Osteoblast (primary cell): ENCODE results near the gene DSC1. TPM values are rescaled to one million over a fixed set of nuclear protein-coding genes. Genes with fewer than 3 reads are reported as not detected.
A peak's percentile ranks its signal among the peaks of the same experiment; 100 is the strongest.

ENCODE experiments used
- DNase-seq: peaks from one replicate; pipeline ENCODE4 v3.0.0; 2011; ENCODE audit warnings: low spot score, mixed read lengths; ENCODE audit not compliant: insufficient read length; ENCODE audit errors: missing footprints
- H2AFZ ChIP-seq: 2 replicates; pipeline ENCODE4 v1.6.0; 2011; ENCODE audit warnings: mild to moderate bottlenecking, low read length
- H3K27ac ChIP-seq: 2 replicates; pipeline ENCODE4 v1.5.1; 2011; ENCODE audit warnings: mild to moderate bottlenecking, low read depth, low read length, moderate library complexity
- H3K27me3 ChIP-seq: 2 replicates; pipeline ENCODE4 v1.6.0; 2012; ENCODE audit warnings: mild to moderate bottlenecking, control low read depth, inconsistent platforms, low read length, moderate library complexity; ENCODE audit not compliant: insufficient read depth
- H3K36me3 ChIP-seq: 2 replicates; pipeline ENCODE4 v1.5.1; 2011; ENCODE audit warnings: mild to moderate bottlenecking, low read length, control low read depth, moderate library complexity; ENCODE audit not compliant: insufficient read depth
- H3K4me1 ChIP-seq: 2 replicates; pipeline ENCODE4 v1.5.1; 2011; ENCODE audit warnings: mild to moderate bottlenecking, low read length, control low read depth, moderate library complexity; ENCODE audit not compliant: insufficient read depth
- H3K4me2 ChIP-seq: 2 replicates; pipeline ENCODE4 v1.6.0; 2011; ENCODE audit warnings: mild to moderate bottlenecking, low read length; ENCODE audit not compliant: insufficient read depth
- H3K4me3 ChIP-seq: fragments of 200-600 bp; sonication (generic); 3 replicates; pipeline ENCODE4 v1.5.1; 2012; ENCODE audit warnings: mild to moderate bottlenecking, low read length, inconsistent platforms; ENCODE audit not compliant: insufficient read depth
- H3K79me2 ChIP-seq: 2 replicates; pipeline ENCODE4 v1.6.0; 2012; ENCODE audit warnings: mild to moderate bottlenecking, low read length, control low read depth, inconsistent platforms; ENCODE audit not compliant: insufficient read depth
- H3K9me3 ChIP-seq: 2 replicates; pipeline ENCODE4 v1.5.1; 2011; ENCODE audit warnings: low read depth, low read length, control low read depth
- H4K20me1 ChIP-seq: 2 replicates; pipeline ENCODE4 v1.6.0; 2012; ENCODE audit warnings: mild to moderate bottlenecking, low read length, control low read depth; ENCODE audit not compliant: insufficient read depth
- total RNA-seq: library from RNA; depleted of rRNA; stranded (reverse); fragments of >200 nt; gene quantifications from 2 replicates; pipeline ENCODE4 v1.2.3, GENCODE V29; 2012
- TF ChIP-seq, protein P1 (sequence below): IDR thresholded peaks from 2 replicates; pipeline ENCODE4 v1.5.1; 2011; ENCODE audit warnings: mild to moderate bottlenecking, low read depth, low read length, moderate library complexity; ENCODE audit errors: extremely low read depth

The DSC1 gene
- total RNA-seq, 1 donor = not detected

DNA sequence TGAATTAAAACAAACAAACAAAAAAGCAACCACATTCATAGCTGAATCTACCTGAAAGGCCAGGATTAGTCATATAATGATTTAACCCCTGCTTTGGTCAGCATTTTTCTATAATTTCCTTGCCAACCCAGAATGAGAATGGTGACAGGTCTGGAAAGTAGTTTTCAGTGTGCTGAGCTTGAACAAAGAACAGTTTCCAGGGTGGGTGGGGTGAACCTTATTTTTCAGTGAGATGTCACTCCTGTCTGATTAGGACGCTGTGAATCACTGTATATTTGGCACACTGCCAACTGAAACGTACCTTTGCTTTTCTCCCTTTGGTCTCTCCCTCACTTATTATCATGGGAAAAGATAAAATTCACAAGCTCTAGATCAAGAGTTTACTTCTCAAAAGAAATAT, 35.0 kb upstream of the DSC1 start:
- no peak overlapping the region for H3K4me3 ChIP-seq
- H3K4me1 ChIP-seq = no peaks in the 10 kb centered on the region
- H3K9me3 ChIP-seq = no peaks in the 10 kb centered on the region
- no peak overlapping the region for H3K4me2 ChIP-seq
- no peaks in the 10 kb centered on the region for H4K20me1 ChIP-seq
- TF ChIP-seq, protein P1, sequence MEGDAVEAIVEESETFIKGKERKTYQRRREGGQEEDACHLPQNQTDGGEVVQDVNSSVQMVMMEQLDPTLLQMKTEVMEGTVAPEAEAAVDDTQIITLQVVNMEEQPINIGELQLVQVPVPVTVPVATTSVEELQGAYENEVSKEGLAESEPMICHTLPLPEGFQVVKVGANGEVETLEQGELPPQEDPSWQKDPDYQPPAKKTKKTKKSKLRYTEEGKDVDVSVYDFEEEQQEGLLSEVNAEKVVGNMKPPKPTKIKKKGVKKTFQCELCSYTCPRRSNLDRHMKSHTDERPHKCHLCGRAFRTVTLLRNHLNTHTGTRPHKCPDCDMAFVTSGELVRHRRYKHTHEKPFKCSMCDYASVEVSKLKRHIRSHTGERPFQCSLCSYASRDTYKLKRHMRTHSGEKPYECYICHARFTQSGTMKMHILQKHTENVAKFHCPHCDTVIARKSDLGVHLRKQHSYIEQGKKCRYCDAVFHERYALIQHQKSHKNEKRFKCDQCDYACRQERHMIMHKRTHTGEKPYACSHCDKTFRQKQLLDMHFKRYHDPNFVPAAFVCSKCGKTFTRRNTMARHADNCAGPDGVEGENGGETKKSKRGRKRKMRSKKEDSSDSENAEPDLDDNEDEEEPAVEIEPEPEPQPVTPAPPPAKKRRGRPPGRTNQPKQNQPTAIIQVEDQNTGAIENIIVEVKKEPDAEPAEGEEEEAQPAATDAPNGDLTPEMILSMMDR = no peak
- no peak overlapping the region for H3K27ac ChIP-seq
- H2AFZ ChIP-seq = no peak overlapping the region
- no peaks in the 10 kb centered on the region for H3K27me3 ChIP-seq
- no peak for DNase-seq
- no peaks in the 10 kb centered on the region for H3K36me3 ChIP-seq
- no peaks in the 10 kb centered on the region for H3K79me2 ChIP-seq

DNA sequence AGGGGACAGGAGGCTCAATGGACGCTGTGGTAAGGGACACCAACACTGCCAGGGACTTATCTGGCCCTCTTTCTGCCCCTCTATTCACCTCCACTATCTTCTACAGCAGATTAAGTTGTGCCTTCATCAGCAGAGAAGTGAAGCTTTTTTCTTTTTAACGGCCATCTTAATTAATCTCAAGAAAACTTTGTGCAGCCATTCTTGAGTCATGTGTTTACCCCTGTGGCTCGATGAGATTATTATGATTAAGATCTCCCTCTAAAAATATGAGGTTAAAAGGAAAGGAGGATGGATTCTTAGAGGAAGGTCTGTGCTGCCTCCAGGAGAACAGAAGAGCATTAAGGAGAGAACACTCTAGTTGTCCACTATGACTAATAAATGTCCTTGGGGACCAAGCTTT, 32.4 kb upstream of the DSC1 start:
- Histone ChIP-seq H3K9me3 (no peaks in the 10 kb centered on the region), H3K27ac (no peak overlapping the region), H3K79me2 (no peaks in the 10 kb centered on the region), H2AFZ (peak overlapping the region; percentile 74), H3K4me3 (no peak overlapping the region), H3K36me3 (no peaks in the 10 kb centered on the region), H3K4me2 (no peak overlapping the region), H3K4me1 (no peaks in the 10 kb centered on the region), H3K27me3 (no peaks in the 10 kb centered on the region), H4K20me1 (no peaks in the 10 kb centered on the region)
- TF ChIP-seq, protein P1 = no peak
- no peak for DNase-seq

DNA sequence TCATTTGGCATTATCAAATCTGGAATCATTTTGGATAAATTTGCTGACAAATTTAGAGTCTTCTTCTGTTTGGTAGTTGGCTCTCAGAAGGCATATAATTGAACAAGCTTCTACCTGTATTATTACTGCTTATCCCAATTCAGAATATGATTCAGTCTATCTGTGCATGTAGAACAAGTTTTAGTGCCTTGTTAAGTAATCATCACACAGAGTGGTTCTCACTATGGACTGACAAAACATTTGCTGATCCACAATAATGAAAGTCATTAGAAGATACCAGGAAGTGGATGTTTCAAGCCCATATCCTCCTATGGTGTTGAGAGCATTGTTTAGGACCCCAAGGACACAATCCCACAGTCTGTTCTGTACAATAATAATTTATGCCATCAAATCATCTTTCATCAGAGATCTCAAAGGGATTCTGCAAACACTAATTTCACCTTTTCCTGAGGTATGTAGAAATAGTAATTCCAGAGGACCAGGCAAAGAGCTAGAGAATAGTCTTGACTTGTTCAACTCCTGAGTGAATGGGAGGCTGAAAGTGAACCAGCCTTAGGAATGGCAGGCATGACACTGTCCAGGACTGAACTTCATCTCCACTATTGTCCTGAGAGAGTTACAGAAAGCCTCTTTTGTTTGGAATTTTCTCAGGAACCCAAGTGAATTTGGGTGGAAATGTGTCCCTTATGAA, 29.6 kb upstream of the DSC1 start:
- Histone ChIP-seq H3K4me3 (no peak overlapping the region), H2AFZ (no peak overlapping the region), H3K9me3 (no peaks in the 10 kb centered on the region), H3K4me2 (no peak overlapping the region), H3K36me3 (no peaks in the 10 kb centered on the region), H3K4me1 (no peaks in the 10 kb centered on the region), H4K20me1 (no peaks in the 10 kb centered on the region), H3K79me2 (no peaks in the 10 kb centered on the region), H3K27me3 (no peaks in the 10 kb centered on the region), H3K27ac (no peak overlapping the region)
- TF ChIP-seq, protein P1 = no peak
- no peak for DNase-seq

DNA sequence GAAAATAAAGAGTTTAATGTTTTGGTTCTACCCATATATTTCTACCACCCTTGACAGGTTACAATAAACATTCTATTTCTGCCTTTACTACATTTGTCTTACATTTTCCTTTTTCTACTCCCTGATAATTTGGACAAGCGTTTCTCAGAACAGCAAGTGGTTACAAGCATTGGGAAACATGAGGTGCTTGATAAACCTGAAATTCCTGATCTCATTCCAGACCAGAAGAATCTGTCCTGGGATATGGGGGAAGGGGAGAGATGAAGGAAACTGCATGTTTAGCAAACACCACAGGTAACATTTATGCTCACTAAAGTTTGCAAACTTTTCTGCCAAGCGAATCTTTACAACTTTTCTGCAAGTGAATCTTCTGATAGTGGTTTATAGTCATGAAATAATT, 28.3 kb upstream of the DSC1 start:
- Histone ChIP-seq H3K27me3 (no peaks in the 10 kb centered on the region), H2AFZ (no peak overlapping the region), H4K20me1 (no peaks in the 10 kb centered on the region), H3K9me3 (no peaks in the 10 kb centered on the region), H3K4me1 (no peaks in the 10 kb centered on the region), H3K4me2 (no peak overlapping the region), H3K27ac (no peak overlapping the region), H3K4me3 (no peak overlapping the region), H3K79me2 (no peaks in the 10 kb centered on the region), H3K36me3 (no peaks in the 10 kb centered on the region)
- TF ChIP-seq, protein P1 = no peak
- no peak for DNase-seq
